GM06990 (cell line): ENCODE measurements around the gene GNPTG.

Experiments
- DNase-seq: peaks from one replicate; pipeline ENCODE4 v3.0.0-alpha.2; 2011; ENCODE audit not compliant: insufficient read length; ENCODE audit errors: extremely low read depth
- H3K27me3 ChIP-seq: replicated peaks from 2 replicates; pipeline ENCODE4 v1.6.0; 2011; ENCODE audit warnings: low read length; ENCODE audit not compliant: control insufficient read depth, insufficient read depth
- H3K36me3 ChIP-seq: 2 replicates; pipeline ENCODE4 v1.5.1; 2011; ENCODE audit warnings: low read length; ENCODE audit not compliant: control insufficient read depth, insufficient read depth
- H3K4me3 ChIP-seq: replicated peaks from 2 replicates; pipeline ENCODE4 v1.5.1; 2011; ENCODE audit warnings: low read depth, mild to moderate bottlenecking, control low read depth, low read length
- CTCF ChIP-seq: IDR thresholded peaks from 2 replicates; pipeline ENCODE4 v1.5.1; 2011; ENCODE audit warnings: low read length, control low read depth, mild to moderate bottlenecking, inconsistent platforms; ENCODE audit not compliant: insufficient read depth, poor library complexity, severe bottlenecking

The GNPTG gene

GRCh38 chr16:1377406-1378010, 25.8 kb downstream of the GNPTG start:
- H3K27me3 ChIP-seq = no peaks in the 10 kb centered on the region
- no peak overlapping the region for H3K4me3 ChIP-seq
- H3K36me3 ChIP-seq = no peaks in the 10 kb centered on the region; the same call in none of the 2 replicates
- TF ChIP-seq CTCF = no peak
- no peak for DNase-seq

DNA sequence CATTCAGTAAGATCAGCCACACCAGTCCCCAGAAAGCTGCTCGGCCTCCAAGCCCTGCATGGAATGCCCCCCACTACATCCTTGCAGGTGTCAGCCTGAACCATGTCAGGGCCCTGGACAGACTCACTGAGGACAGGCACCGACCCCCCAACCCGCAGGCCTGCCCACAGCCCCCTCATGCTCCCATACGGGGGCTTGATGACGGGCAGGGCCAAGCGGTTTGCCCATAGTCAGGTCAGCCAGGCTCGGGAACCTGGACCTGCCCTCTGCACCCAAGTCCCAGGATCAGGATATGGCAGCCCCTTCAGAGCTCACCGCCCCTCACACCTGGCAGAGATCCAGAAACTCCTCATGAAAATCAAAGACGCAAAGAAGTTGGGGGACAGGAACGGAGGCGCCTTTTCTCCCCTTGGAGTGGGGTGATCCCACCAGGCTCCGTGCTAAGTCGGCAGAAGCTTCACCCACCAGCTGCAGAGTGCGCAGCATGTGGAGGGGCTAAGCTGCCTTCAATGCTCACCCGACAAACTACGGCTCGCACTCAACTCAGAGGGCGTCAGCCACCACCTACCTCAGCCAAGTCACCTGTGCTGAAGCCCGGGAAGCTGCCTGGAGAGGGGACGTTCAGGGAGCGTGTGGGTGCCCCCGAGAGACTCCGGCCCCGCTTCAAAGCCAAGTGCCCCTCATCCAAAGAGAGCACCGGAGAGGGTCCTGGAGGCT, 26.5 kb downstream of the GNPTG start:
- no peaks in the 10 kb centered on the region for H3K27me3 ChIP-seq
- no peaks in the 10 kb centered on the region; the same call in none of the 2 replicates for H3K36me3 ChIP-seq
- peak overlapping the region; percentile 77 for H3K4me3 ChIP-seq
- no peak for DNase-seq
- no peak for TF ChIP-seq CTCF

DNA sequence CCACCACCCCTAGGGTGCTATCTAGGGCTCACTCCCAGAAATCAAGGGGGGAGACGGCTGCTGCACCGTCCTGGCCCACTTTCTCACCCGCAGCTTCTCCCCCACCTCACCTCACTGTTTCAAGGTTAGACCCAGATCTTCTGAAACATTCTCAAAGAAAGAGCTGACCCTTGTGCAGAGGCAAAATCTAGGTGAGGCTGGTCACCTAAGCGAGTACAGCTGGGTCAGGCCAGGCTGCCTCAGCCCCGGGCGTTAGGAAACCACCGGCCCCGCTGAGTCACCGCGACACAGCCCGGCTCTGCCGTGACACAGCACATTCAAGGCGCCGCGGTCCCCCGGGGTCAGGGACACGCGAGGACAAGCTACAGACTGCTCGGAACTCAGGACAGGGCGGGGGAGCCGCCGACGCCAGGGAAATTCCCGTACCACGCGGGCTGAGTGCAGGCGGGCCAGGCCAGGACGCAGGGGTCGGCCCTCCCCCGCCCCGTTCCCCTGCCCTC, 27.1 kb downstream of the GNPTG start:
- TF ChIP-seq CTCF = no peak
- Histone ChIP-seq H3K4me3 (peak overlapping the region; percentile 77), H3K36me3 (peaks cover 3% of the 10 kb centered on the region), H3K27me3 (no peaks in the 10 kb centered on the region)
- DNase-seq = peak; percentile 75

DNA sequence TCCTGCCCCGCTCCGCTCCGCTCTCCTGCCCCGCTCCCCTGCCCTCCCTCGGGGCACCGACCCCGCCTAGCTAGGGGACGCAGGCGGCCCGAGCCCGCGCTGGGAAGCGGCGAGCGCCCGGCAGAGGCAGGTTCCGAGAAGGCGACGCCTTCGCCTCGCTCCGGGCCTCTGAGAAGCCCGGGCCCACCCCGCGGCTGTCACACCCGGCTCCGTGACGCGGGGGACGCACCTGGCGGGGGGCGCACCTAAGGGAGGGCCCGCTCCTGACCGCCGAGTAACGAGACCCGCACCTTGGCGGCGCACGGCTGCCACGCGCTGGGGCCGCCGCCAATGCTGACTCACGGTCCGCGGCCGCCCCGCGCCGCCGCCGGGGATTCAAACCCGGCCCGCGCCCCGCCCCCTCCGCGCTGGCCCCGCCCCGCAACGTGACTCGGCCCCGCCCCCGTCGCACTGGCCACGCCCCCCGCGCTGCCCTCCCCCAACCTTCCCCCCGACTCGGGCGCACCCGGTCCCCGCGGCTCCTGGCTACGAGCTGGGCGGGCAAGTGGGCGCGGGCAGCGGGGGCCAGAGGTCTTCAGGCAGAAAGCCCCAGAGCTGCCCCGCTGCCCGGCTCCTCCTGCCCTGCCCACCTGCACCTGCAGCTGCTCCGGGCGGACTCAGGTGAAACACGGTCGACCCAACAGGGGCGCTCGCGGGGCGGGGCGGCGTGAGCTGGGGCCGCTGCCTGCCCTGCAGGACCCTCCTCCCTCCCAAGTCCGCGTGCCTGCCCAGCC, 27.8 kb downstream of the GNPTG start:
- H3K36me3 ChIP-seq = peaks cover 3% of the 10 kb centered on the region
- DNase-seq = peak; percentile 73
- no peak for TF ChIP-seq CTCF
- H3K4me3 ChIP-seq = peak overlapping the region; percentile 77
- H3K27me3 ChIP-seq = no peaks in the 10 kb centered on the region

- TF ChIP-seq CTCF = no peak
- Histone ChIP-seq H3K4me3 (no peak overlapping the region), H3K27me3 (no peaks in the 10 kb centered on the region), H3K36me3 (peaks cover 3% of the 10 kb centered on the region)
- no peak for DNase-seq
Observed at GRCh38 chr16:1380195-1380594, 28.5 kb downstream of the GNPTG start.
